A549 (cell line): Measurements from ENCODE around the gene CPNE4. TPM values are rescaled to one million over a fixed set of nuclear protein-coding genes. Genes with fewer than 3 reads are reported as not detected.

Experiments
- ATAC-seq, 2 experiments: fragments of 200-7000 bp in 1 of 2; fragments of >200 bp in 1 of 2; cut with Nextera tagmentation in 1 of 2; cut with Tn5 transposase in 1 of 2; 3 replicates each; pipeline versions ENCODE4 v1.8.0 to v1.9.1; 2018 to 2020; ENCODE audit warnings: mild to moderate bottlenecking in 1 of 2, moderate library complexity in 1 of 2
- CTCF ChIA-PET: fragments of 300-600 bp; sonication (Branson Sonifier 250); formaldehyde crosslinking; extraction: SDS; loops from one replicate; lab custom pipeline; 2021; ENCODE audit warnings: antibody characterized with exemption, inconsistent platforms; lab: Yijun Ruan, JAX
- POLR2A ChIA-PET: fragments of 350-600 bp; formaldehyde crosslinking; extraction: SDS; loops from one replicate; lab custom pipeline; 2021; ENCODE audit warnings: antibody characterized with exemption, inconsistent platforms; lab: Yijun Ruan, JAX
- DNase-seq, 2 experiments: peaks; one replicate each; pipeline versions ENCODE4 v3.0.0 to v3.0.0-alpha.2; 2011 to 2016; ENCODE audit warnings: low read depth in 1 of 2, low spot score in 1 of 2
- FAIRE-seq: peaks from 2 replicates; lab custom pipeline; 2011; peaks lifted over from hg19 to GRCh38; lab: Jason Lieb, UNC
- H3K27ac ChIP-seq, 2 experiments: fragments of >200 bp; sonication (Bioruptor Twin); formaldehyde crosslinking; 3 replicates each; pipeline ENCODE4 v1.5.1; 2016 to 2017
- H3K4me1 ChIP-seq: fragments of >200 bp; sonication (Bioruptor Twin); formaldehyde crosslinking; 3 replicates; pipeline ENCODE4 v1.6.1; 2016
- H3K4me2 ChIP-seq: fragments of >200 bp; sonication (Bioruptor Twin); formaldehyde crosslinking; 3 replicates; pipeline ENCODE4 v1.6.1; 2016
- H3K4me3 ChIP-seq: fragments of >200 bp; sonication (Bioruptor Twin); formaldehyde crosslinking; 3 replicates; pipeline ENCODE4 v1.5.1; 2016
- H3K9me3 ChIP-seq: fragments of >200 bp; sonication (Bioruptor Twin); formaldehyde crosslinking; 3 replicates; pipeline ENCODE4 v1.6.1; 2016
- CBX2 ChIP-seq: fragments of 200-600 bp; sonication (generic); IDR thresholded peaks from 2 replicates; pipeline ENCODE4 v1.6.1; 2016; ENCODE audit warnings: low read depth, mild to moderate bottlenecking, borderline replicate concordance
- CHD2 ChIP-seq: fragments of 150-350 bp; IDR thresholded peaks from 2 replicates; pipeline ENCODE4 v1.6.1; 2014; ENCODE audit warnings: low read length; ENCODE audit not compliant: partially characterized antibody
- EP300 ChIP-seq, 2 experiments: fragments of >200 bp; sonication (Bioruptor Twin); formaldehyde crosslinking; IDR thresholded peaks; 2 replicates in 1 of 2; 3 replicates in 1 of 2; pipeline ENCODE4 v1.6.1; 2016 to 2017
- FOXS1 ChIP-seq: fragments of 250-450 bp; sonication (Bioruptor Pico); IDR thresholded peaks from 2 replicates; pipeline ENCODE4 v1.5.0; 2020; ENCODE audit warnings: mild to moderate bottlenecking, moderate library complexity
- GATA3 ChIP-seq: IDR thresholded peaks from 2 replicates; pipeline ENCODE4 v1.6.1; 2012; ENCODE audit warnings: borderline replicate concordance
- MYC ChIP-seq: IDR thresholded peaks from 2 replicates; pipeline ENCODE4 v1.6.1; 2012; ENCODE audit warnings: mild to moderate bottlenecking, inconsistent platforms, low read length, improper control_type of control experiment, borderline replicate concordance
- POLR2A ChIP-seq: IDR thresholded peaks from 2 replicates; pipeline ENCODE4 v1.6.1; 2012; ENCODE audit warnings: mild to moderate bottlenecking, low read length
- RCOR1 ChIP-seq: fragments of 150-350 bp; IDR thresholded peaks from 2 replicates; pipeline ENCODE4 v1.6.1; 2014; ENCODE audit warnings: antibody characterized with exemption, low read length, low read depth
- RFX5 ChIP-seq: fragments of 450-650 bp; IDR thresholded peaks from 2 replicates; pipeline ENCODE4 v1.7.1; 2014; ENCODE audit warnings: antibody characterized with exemption, mild to moderate bottlenecking, moderate library complexity
- SMC3 ChIP-seq: fragments of >200 bp; sonication (Bioruptor Twin); formaldehyde crosslinking; IDR thresholded peaks from 3 replicates; pipeline ENCODE4 v1.6.1; 2018; ENCODE audit warnings: inconsistent platforms
- SREBF2 ChIP-seq: fragments of 450-650 bp; IDR thresholded peaks from 2 replicates; pipeline ENCODE4 v1.6.1; 2014; ENCODE audit warnings: mild to moderate bottlenecking, moderate library complexity
- ZC3H11A ChIP-seq: fragments of 450-650 bp; IDR thresholded peaks from 2 replicates; pipeline ENCODE4 v1.6.1; 2014; ENCODE audit warnings: antibody characterized with exemption, mild to moderate bottlenecking
- WGBS: methylation state at CpG from one replicate; pipeline ENCODE4 v1.1.6; 2017; ENCODE audit errors: missing lambda C conversion rate; 5-methylcytosine and 5-hydroxymethylcytosine counted together
- polyA plus RNA-seq, 4 experiments: library from polyadenylated mRNA; depleted of rRNA in 3 of 4; stranded (reverse); fragments of >200 nt; fragmentation: RNase III in 1 of 4; extraction: RNeasy Plus Mini Kit Qiagen cat#74134 plus additional on column Dnase treatment in 1 of 4; gene quantifications; 2 replicates in 3 of 4; 3 replicates in 1 of 4; pipeline ENCODE4 v1.2.3, GENCODE V29; 2011 to 2017
- TF ChIP-seq, protein P1 (sequence below): IDR thresholded peaks from 2 replicates; pipeline ENCODE4 v1.6.1; 2012
- TF ChIP-seq, protein P2 (sequence below): fragments of 450-650 bp; IDR thresholded peaks from 2 replicates; pipeline ENCODE4 v1.6.1; 2014; ENCODE audit warnings: antibody characterized with exemption
- TF ChIP-seq, protein P3 (sequence below): fragments of >200 bp; sonication (Bioruptor Twin); formaldehyde crosslinking; IDR thresholded peaks from 2 replicates; pipeline ENCODE4 v1.6.1; 2016
- TF ChIP-seq, protein P4 (sequence below): fragments of 200-600 bp; sonication (generic); IDR thresholded peaks from 2 replicates; pipeline ENCODE4 v1.6.1; 2016; ENCODE audit warnings: antibody characterized with exemption, mild to moderate bottlenecking, moderate library complexity
- TF ChIP-seq, protein P5 (sequence below): fragments of 250-450 bp; sonication (Bioruptor Pico); IDR thresholded peaks from 2 replicates; pipeline ENCODE4 v1.5.0; 2021; ENCODE audit warnings: mild to moderate bottlenecking, moderate library complexity, borderline replicate concordance
- TF ChIP-seq, protein P6 (sequence below): IDR thresholded peaks from 2 replicates; pipeline ENCODE4 v1.6.1; 2012; ENCODE audit warnings: low read depth, borderline replicate concordance
- TF ChIP-seq, protein P7 (sequence below): fragments of >200 bp; sonication (Bioruptor Twin); formaldehyde crosslinking; IDR thresholded peaks from 3 replicates; pipeline ENCODE4 v1.5.1; 2016

The CPNE4 gene
- polyA plus RNA-seq, 2 of the 4 experiments (the other 2 are of a cell fraction): 3.6 to 8.7 TPM

DNA sequence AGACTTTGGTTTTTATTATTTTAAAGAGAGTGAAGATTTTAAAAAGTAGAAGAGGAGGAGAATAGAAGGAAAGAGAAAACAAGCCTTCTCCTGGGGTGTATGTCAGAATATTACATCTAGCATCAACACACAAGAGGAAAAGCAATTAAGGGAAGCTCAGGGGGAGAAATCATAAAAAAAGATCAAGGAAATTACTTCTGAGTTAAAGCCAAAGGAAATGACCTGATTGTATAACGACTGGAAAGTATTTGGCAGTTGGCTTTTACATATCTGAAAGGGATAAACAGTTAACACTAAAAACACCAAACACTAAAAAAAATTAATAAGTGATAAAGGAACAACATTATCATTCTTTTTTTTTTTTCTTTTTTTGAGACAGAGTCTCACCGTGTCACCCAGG is 58.4 kb downstream of the CPNE4 start:
- CTCF ChIA-PET: interaction anchor here (0.7 kb wide), 1 partner anchor 181 kb away, joined by 4 read pairs; no protein-coding TSS in a partner anchor
- Histone ChIP-seq H3K4me1 (no peaks in the 10 kb centered on the region), H3K27ac (no peak overlapping the region), H3K4me2 (no peak overlapping the region), H3K4me3 (no peak overlapping the region), H3K9me3 (no peaks in the 10 kb centered on the region)
- DNase-seq (no peak), FAIRE-seq (no peak), ATAC-seq (no peak)
- POLR2A ChIA-PET: no interaction called here
- TF ChIP-seq SREBF2 (no peak), FOXS1 (CRISPR knock-in tag) (no peak), RFX5 (no peak), RCOR1 (no peak), CHD2 (no peak), ZC3H11A (no peak)
- TF ChIP-seq, protein P1, sequence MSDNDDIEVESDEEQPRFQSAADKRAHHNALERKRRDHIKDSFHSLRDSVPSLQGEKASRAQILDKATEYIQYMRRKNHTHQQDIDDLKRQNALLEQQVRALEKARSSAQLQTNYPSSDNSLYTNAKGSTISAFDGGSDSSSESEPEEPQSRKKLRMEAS: no peak
- TF ChIP-seq, protein P2, sequence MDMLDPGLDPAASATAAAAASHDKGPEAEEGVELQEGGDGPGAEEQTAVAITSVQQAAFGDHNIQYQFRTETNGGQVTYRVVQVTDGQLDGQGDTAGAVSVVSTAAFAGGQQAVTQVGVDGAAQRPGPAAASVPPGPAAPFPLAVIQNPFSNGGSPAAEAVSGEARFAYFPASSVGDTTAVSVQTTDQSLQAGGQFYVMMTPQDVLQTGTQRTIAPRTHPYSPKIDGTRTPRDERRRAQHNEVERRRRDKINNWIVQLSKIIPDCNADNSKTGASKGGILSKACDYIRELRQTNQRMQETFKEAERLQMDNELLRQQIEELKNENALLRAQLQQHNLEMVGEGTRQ: no peak
- TF ChIP-seq, protein P3, sequence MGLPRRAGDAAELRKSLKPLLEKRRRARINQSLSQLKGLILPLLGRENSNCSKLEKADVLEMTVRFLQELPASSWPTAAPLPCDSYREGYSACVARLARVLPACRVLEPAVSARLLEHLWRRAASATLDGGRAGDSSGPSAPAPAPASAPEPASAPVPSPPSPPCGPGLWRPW: no peak
- TF ChIP-seq, protein P4, sequence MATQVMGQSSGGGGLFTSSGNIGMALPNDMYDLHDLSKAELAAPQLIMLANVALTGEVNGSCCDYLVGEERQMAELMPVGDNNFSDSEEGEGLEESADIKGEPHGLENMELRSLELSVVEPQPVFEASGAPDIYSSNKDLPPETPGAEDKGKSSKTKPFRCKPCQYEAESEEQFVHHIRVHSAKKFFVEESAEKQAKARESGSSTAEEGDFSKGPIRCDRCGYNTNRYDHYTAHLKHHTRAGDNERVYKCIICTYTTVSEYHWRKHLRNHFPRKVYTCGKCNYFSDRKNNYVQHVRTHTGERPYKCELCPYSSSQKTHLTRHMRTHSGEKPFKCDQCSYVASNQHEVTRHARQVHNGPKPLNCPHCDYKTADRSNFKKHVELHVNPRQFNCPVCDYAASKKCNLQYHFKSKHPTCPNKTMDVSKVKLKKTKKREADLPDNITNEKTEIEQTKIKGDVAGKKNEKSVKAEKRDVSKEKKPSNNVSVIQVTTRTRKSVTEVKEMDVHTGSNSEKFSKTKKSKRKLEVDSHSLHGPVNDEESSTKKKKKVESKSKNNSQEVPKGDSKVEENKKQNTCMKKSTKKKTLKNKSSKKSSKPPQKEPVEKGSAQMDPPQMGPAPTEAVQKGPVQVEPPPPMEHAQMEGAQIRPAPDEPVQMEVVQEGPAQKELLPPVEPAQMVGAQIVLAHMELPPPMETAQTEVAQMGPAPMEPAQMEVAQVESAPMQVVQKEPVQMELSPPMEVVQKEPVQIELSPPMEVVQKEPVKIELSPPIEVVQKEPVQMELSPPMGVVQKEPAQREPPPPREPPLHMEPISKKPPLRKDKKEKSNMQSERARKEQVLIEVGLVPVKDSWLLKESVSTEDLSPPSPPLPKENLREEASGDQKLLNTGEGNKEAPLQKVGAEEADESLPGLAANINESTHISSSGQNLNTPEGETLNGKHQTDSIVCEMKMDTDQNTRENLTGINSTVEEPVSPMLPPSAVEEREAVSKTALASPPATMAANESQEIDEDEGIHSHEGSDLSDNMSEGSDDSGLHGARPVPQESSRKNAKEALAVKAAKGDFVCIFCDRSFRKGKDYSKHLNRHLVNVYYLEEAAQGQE: no peak
- TF ChIP-seq, protein P5, sequence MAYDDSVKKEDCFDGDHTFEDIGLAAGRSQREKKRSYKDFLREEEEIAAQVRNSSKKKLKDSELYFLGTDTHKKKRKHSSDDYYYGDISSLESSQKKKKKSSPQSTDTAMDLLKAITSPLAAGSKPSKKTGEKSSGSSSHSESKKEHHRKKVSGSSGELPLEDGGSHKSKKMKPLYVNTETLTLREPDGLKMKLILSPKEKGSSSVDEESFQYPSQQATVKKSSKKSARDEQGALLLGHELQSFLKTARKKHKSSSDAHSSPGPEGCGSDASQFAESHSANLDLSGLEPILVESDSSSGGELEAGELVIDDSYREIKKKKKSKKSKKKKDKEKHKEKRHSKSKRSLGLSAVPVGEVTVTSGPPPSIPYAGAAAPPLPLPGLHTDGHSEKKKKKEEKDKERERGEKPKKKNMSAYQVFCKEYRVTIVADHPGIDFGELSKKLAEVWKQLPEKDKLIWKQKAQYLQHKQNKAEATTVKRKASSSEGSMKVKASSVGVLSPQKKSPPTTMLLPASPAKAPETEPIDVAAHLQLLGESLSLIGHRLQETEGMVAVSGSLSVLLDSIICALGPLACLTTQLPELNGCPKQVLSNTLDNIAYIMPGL (CRISPR knock-in tag): no peak
- TF ChIP-seq, protein P6, sequence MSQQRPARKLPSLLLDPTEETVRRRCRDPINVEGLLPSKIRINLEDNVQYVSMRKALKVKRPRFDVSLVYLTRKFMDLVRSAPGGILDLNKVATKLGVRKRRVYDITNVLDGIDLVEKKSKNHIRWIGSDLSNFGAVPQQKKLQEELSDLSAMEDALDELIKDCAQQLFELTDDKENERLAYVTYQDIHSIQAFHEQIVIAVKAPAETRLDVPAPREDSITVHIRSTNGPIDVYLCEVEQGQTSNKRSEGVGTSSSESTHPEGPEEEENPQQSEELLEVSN: no peak
- WGBS: 74% methylated on average over 2 of the region's 2 CpGs

DNA sequence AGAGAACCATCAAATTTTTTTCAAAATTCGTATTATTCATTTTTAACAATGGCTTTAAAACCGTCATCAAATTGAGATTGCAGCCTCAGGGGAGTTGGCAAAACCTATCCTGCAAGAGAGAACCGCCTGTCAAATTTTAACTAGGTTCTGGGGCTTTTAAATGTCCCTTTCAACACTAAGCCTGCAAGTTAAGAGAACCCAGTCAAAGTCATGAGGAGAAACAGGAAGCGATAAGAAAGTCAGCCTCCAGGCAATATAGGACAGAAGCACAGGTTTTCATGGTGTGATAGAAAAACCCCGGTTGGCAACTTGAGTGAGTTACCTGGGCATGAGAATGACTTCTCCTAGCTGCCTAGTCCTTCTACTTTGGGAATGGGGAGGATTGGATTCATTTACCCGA is 59.8 kb downstream of the CPNE4 start:
- POLR2A ChIA-PET: no interaction called here

More for the DNA sequence above, 59.8 kb downstream of the CPNE4 start:
- WGBS: 77% methylated on average over 6 of the region's 6 CpGs
- TF ChIP-seq POLR2A (no peak), CBX2 (no peak), MYC (no peak), GATA3 (no peak), RCOR1 (no peak), SMC3 (no peak), ZC3H11A (no peak), EP300 (IDR thresholded peaks at IDR 0.05) (no peak), FOXS1 (CRISPR knock-in tag) (no peak)
- TF ChIP-seq, protein P1: no peak
- TF ChIP-seq, protein P3: no peak
- TF ChIP-seq, protein P7, sequence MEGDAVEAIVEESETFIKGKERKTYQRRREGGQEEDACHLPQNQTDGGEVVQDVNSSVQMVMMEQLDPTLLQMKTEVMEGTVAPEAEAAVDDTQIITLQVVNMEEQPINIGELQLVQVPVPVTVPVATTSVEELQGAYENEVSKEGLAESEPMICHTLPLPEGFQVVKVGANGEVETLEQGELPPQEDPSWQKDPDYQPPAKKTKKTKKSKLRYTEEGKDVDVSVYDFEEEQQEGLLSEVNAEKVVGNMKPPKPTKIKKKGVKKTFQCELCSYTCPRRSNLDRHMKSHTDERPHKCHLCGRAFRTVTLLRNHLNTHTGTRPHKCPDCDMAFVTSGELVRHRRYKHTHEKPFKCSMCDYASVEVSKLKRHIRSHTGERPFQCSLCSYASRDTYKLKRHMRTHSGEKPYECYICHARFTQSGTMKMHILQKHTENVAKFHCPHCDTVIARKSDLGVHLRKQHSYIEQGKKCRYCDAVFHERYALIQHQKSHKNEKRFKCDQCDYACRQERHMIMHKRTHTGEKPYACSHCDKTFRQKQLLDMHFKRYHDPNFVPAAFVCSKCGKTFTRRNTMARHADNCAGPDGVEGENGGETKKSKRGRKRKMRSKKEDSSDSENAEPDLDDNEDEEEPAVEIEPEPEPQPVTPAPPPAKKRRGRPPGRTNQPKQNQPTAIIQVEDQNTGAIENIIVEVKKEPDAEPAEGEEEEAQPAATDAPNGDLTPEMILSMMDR: no peak
- Histone ChIP-seq H3K4me2 (no peak overlapping the region), H3K9me3 (no peaks in the 10 kb centered on the region), H3K4me1 (no peaks in the 10 kb centered on the region), H3K4me3 (no peak overlapping the region), H3K27ac (no peak overlapping the region)
- FAIRE-seq: no peak
- CTCF ChIA-PET: no interaction called here
- ATAC-seq: no peak
- no peak for DNase-seq
